OCI-LY3 (cell line): ENCODE results near the gene UGT1A3.

Experiments
- EZH2phosphoT487 ChIP-seq: fragments of 200-600 bp; shearing (Covaris generic); IDR thresholded peaks from 2 replicates; pipeline ENCODE4 v1.6.1; 2018; ENCODE audit warnings: antibody characterized with exemption, mixed run types, low read depth
- TF ChIP-seq, protein P1 (sequence below): fragments of 200-600, 300-600 bp; sonication (generic); IDR thresholded peaks from 2 replicates; pipeline ENCODE4 v1.5.1; 2014; ENCODE audit warnings: antibody characterized with exemption, low read length, low read depth

DNA sequence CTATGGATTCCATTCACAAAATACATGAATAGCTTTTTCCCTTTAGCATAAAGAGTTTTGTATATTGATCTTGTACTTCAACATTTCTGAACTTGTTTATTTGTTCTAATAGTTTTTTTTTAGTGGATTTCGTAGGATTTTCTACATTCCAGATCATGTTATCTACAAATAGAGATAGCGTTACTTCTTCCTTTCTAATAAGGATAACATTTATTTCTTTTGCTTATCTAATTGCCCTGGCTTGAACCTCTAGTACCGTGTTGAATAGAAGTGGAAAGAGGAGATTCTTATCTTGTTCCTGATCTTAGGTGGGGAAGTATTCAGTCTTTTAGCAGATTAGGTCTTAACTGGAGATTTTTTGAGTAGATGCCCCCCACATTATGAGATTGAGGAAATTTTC, 26.6 kb upstream of the UGT1A3 start:
- TF ChIP-seq, protein P1, sequence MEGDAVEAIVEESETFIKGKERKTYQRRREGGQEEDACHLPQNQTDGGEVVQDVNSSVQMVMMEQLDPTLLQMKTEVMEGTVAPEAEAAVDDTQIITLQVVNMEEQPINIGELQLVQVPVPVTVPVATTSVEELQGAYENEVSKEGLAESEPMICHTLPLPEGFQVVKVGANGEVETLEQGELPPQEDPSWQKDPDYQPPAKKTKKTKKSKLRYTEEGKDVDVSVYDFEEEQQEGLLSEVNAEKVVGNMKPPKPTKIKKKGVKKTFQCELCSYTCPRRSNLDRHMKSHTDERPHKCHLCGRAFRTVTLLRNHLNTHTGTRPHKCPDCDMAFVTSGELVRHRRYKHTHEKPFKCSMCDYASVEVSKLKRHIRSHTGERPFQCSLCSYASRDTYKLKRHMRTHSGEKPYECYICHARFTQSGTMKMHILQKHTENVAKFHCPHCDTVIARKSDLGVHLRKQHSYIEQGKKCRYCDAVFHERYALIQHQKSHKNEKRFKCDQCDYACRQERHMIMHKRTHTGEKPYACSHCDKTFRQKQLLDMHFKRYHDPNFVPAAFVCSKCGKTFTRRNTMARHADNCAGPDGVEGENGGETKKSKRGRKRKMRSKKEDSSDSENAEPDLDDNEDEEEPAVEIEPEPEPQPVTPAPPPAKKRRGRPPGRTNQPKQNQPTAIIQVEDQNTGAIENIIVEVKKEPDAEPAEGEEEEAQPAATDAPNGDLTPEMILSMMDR = no peak
- no peak for TF ChIP-seq EZH2phosphoT487
